GM06990 (cell line): ENCODE results near the gene ARHGAP45.
A peak's percentile ranks its signal among the peaks of the same experiment; 100 is the strongest.

ENCODE experiments used
- DNase-seq: peaks from one replicate; pipeline ENCODE4 v3.0.0-alpha.2; 2011; ENCODE audit not compliant: insufficient read length; ENCODE audit errors: extremely low read depth
- H3K27me3 ChIP-seq: replicated peaks from 2 replicates; pipeline ENCODE4 v1.6.0; 2011; ENCODE audit warnings: low read length; ENCODE audit not compliant: control insufficient read depth, insufficient read depth
- H3K36me3 ChIP-seq: 2 replicates; pipeline ENCODE4 v1.5.1; 2011; ENCODE audit warnings: low read length; ENCODE audit not compliant: control insufficient read depth, insufficient read depth
- H3K4me3 ChIP-seq: replicated peaks from 2 replicates; pipeline ENCODE4 v1.5.1; 2011; ENCODE audit warnings: low read depth, mild to moderate bottlenecking, control low read depth, low read length
- CTCF ChIP-seq: IDR thresholded peaks from 2 replicates; pipeline ENCODE4 v1.5.1; 2011; ENCODE audit warnings: low read length, control low read depth, mild to moderate bottlenecking, inconsistent platforms; ENCODE audit not compliant: insufficient read depth, poor library complexity, severe bottlenecking

The ARHGAP45 gene

DNA sequence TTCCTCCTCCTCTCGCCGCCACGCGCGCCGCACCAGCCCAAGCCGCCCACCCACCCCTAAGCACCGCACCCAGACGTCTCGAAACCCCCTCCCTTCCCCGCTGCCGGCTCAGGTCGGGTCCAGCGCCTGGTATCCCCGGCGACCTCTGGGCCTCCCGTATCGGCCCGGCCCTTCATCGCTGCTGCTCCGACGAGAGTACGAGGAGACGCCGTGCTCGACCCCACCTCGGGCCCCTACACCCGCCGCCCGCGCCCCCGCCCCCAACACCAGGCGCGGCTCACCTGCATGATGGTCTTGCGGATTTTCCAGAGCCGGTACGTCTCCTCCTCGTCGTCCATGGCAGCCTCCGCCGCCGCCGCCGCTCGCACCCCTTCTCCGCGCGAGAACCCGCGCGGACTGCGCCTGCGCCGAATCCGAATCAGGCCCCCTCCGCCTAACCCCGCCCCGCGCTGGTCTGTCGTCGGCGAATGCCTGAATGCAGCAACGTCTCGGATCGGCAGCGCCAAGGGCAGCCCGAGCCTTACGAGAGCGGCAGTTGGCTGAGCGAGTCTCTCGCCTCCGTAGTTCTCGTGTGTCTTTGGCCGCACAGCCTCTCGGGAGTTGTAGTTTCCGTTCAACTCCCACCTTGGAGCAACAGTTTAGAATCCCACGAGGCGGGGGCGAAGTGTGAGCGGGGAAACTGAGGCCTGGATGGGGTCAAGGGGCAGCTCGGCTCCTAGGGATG lies 28.2 kb downstream of the ARHGAP45 start, which contains the start of gene POLR2E:
POLR2E (minus strand) TSS at position 398 of the 724 bp plus-strand sequence; CDS start at position 338, 60 bp downstream.
- TF ChIP-seq CTCF, result no peak
- peak; percentile 94 for DNase-seq
- peak within 1 kb of the TSS; percentile 88 for H3K4me3 ChIP-seq
- peaks cover 5% of the 10 kb centered on the region for H3K36me3 ChIP-seq
- no peaks in the 10 kb centered on the region for H3K27me3 ChIP-seq

GRCh38 chr19:1097810-1098176 lies 30.8 kb downstream of the ARHGAP45 start:
- Histone ChIP-seq H3K4me3 (no peak overlapping the region), H3K36me3 (no peaks in the 10 kb centered on the region; the same call in 1 of the 2 replicates), H3K27me3 (no peaks in the 10 kb centered on the region)
- DNase-seq, result no peak
- no peak for TF ChIP-seq CTCF

DNA sequence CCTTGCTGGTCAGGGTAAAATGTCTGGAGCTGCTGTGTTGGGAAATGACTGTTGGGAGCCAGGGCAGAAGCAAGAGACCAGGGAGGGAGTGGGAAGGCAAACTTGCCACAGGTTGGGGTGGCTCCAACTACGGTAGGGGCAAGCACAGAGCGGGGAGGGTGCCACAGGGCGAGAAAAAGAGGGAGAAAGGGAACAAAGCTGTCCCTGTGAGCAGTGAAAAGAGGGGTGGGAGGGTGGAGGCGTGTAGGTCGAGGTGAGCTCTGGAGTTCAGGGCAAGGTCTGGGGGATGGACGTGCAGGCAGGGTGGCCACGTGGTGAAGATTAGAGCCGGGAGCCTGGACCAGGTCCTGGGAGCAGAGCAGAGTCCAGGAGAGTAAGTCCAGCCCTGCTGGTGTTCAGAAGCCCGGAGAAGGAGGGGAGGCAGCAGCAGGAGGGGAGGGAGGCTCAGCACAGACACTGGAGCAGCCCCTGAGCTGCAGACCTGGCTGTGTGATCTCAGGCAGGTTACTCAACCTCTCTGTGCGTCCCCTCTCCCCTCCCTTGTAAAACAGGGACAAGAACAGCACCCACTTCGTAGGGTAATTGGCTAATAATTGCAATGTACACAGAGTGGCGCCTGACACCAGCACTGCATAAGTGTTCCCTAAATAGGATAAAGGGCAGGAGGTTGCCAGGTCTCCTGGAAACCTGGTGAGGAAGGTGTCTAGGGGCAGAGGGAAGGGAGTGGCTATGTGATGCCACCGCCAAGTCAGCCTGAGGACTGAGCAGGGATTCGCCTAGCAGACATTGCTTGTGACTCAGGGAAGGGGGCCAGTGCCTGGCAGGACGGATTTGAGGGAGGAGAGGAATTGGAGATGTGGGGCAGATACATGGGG lies 31.4 kb downstream of the ARHGAP45 start:
- TF ChIP-seq CTCF, result no peak
- no peak for DNase-seq
- Histone ChIP-seq H3K36me3 (no peaks in the 10 kb centered on the region), H3K27me3 (no peaks in the 10 kb centered on the region), H3K4me3 (no peak overlapping the region)

- DNase-seq, result no peak
- no peak for TF ChIP-seq CTCF
- peaks cover 6% of the 10 kb centered on the region for H3K36me3 ChIP-seq
- H3K4me3 ChIP-seq, result no peak overlapping the region
- H3K27me3 ChIP-seq, result no peaks in the 10 kb centered on the region
These were observed 34.4 kb downstream of the ARHGAP45 start for GRCh38 chr19:1101337-1101698.

GRCh38 chr19:1102407-1103131 lies 35.6 kb downstream of the ARHGAP45 start:
- DNase-seq, result peak; percentile 84
- no peak overlapping the region for H3K4me3 ChIP-seq
- no peak for TF ChIP-seq CTCF
- no peaks in the 10 kb centered on the region for H3K27me3 ChIP-seq
- H3K36me3 ChIP-seq, result peaks cover 14% of the 10 kb centered on the region
